Spleen (tissue), 11 donors: ENCODE data around the gene KLF2. TPM values are rescaled to one million over a fixed set of nuclear protein-coding genes. Genes with fewer than 3 reads are reported as not detected.

Experiments used
- DNase-seq: peaks from one replicate; pipeline ENCODE4 v3.0.0-alpha.2; 2020
- H3K27ac ChIP-seq, 8 donors: fragments of 200-600 bp; sonication (generic) in 7 of 8; 1 replicate in 4 of 8; 2 replicates in 4 of 8; pipeline versions ENCODE4 v1.5.0 to v1.8.0; 2016 to 2021; ENCODE audit warnings: inconsistent platforms in 4 of 8, mild to moderate bottlenecking in 4 of 8, moderate library complexity in 1 of 8
- H3K27me3 ChIP-seq, 7 donors: fragments of 200-600 bp; sonication (generic) in 6 of 7; replicated peaks in 1 of 7; 1 replicate in 4 of 7; 2 replicates in 3 of 7; pipeline versions ENCODE4 v1.5.0 to v1.8.0; 2016 to 2021; ENCODE audit warnings: inconsistent platforms in 3 of 7, mild to moderate bottlenecking in 1 of 7
- H3K36me3 ChIP-seq, 6 donors: fragments of 200-600 bp; sonication (generic) in 5 of 6; 1 replicate in 4 of 6; 2 replicates in 2 of 6; pipeline versions ENCODE4 v1.5.0 to v1.8.0; 2016 to 2021; ENCODE audit warnings: inconsistent platforms in 2 of 6
- H3K4me1 ChIP-seq, 6 donors: fragments of 200-600 bp; sonication (generic) in 5 of 6; 1 replicate in 3 of 6; 2 replicates in 3 of 6; pipeline versions ENCODE4 v1.5.0 to v1.8.0; 2016 to 2021; ENCODE audit warnings: inconsistent platforms in 3 of 6
- H3K4me3 ChIP-seq, 8 donors: fragments of 200-600 bp; sonication (generic) in 7 of 8; 1 replicate in 4 of 8; 2 replicates in 4 of 8; pipeline versions ENCODE4 v1.5.0 to v1.8.0; 2016 to 2021; ENCODE audit warnings: inconsistent platforms in 4 of 8, mild to moderate bottlenecking in 4 of 8, moderate library complexity in 2 of 8
- H3K9me3 ChIP-seq, 8 donors: fragments of 200-600 bp; sonication (generic) in 7 of 8; 1 replicate in 4 of 8; 2 replicates in 4 of 8; pipeline versions ENCODE4 v1.5.0 to v1.8.0; 2016 to 2021; ENCODE audit warnings: inconsistent platforms in 4 of 8
- CTCF ChIP-seq, 11 experiments: fragments of 200-600 bp in 7 of 11; fragments of 450-650 bp in 4 of 11; sonication (generic) in 4 of 11; IDR thresholded peaks in 8 of 11; conservative IDR thresholded peaks in 3 of 11; 1 replicate in 7 of 11; 2 replicates in 4 of 11; pipeline versions ENCODE4 v1.4.0 to v1.8.0; 2016 to 2021; ENCODE audit warnings: antibody characterized with exemption in 11 of 11, inconsistent platforms in 4 of 11, mild to moderate bottlenecking in 1 of 11
- POLR2A ChIP-seq, 3 donors: fragments of 450-650 bp; IDR thresholded peaks; one replicate each; pipeline ENCODE4 v1.5.1; 2017; ENCODE audit warnings: antibody characterized with exemption in 3 of 3, mild to moderate bottlenecking in 1 of 3
- POLR2AphosphoS5 ChIP-seq, 3 donors: sonication (generic); formaldehyde crosslinking; IDR thresholded peaks; one replicate each; pipeline ENCODE4 v1.5.1; 2017; ENCODE audit warnings: antibody characterized with exemption in 3 of 3
- WGBS, 5 donors: extraction: QIAGEN DNeasy Blood & Tissue Kit in 3 of 5; methylation state at CpG; one replicate each; pipeline versions ENCODE4 v1.1.5 to v1.1.7; 2013 to 2018; 5-methylcytosine and 5-hydroxymethylcytosine counted together
- intact Hi-C: fragments of 100-400 bp; cut with DNase I; formaldehyde crosslinking; loops from one replicate; pipeline ENCODE4 v1.15.0; 2023; ENCODE audit warnings: low total_unique reads
- polyA plus RNA-seq, 3 donors: library from polyadenylated mRNA; stranded (reverse); fragments of 200-250 nt; gene quantifications; one replicate each; pipeline ENCODE4 v1.2.1, GENCODE V29; 2013
- total RNA-seq, 7 donors: library from RNA; depleted of rRNA in 3 of 7; stranded (reverse); fragments of >200 nt in 3 of 7; fragmentation: NEBNext Ultra II Directional in 4 of 7; extraction: Animal tissue kit (Norgen Biotek cat#: 25700) in 4 of 7; gene quantifications; one replicate each; pipeline versions ENCODE4 v1.1.0 to v1.2.1, GENCODE V29; 2016 to 2021
- donor health status: healthy with polysubstance abuse.
- donor health status: DM: no; HTN: no; CAD: no; lungs with moderate emphysema.
- donor health status: DM: no; HTN: no; CAD: no.
- donor health status: Bipolar disorder and iron deficiency.
- donor health status: healthy.
- donor health status: DM: no; HTN: no; CAD: no.
- donor health status: DM: yes; HTN: yes; CAD: no.

KLF2 gene
- total and polyA plus RNA-seq, 10 donors, result 9.7 to 179 (median 105) TPM

DNA sequence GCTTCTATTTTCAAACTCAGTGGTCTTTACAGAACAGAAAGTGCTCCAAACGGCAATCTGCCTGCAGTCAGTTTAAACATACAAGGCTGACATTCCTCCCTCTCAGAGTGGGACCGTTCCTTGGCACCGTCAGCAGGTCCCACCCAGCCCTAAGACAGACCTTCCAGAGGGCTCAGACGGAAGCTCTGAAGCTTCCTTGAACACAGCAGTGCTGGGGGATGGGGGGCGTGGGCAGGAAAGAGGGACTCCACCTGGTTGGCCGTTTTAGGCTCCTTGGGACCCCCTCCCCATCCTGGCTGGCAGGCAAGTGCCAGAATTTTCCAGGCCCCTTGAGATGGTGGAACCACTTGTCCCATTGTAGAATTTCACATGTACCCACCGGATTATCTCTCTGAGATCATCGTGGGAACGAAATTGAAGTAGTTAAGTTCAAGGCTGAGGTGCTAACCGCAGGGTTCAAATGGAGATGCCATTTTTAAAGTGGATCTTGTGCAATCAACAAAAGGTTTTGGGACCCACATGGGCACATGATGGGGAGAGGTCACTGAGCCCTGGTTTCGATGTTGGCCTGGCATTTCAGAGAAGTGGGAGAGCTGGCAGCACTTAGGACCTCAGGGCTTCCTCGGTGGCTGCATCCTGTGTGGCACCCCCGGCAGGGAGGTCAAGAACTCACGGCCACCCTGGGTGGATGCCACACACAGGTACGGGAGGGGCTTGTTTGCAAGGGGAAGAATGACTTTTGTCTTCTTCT, 46.2 kb downstream of the KLF2 start:
- peaks cover 80 to 100% (median 99%) of the 10 kb centered on the region in 6 donors for H3K4me1 ChIP-seq
- WGBS, 5 donors, result 37 to 47% (median 39%) methylated on average over 14 to 15 of the region's 15 CpGs
- H3K27ac ChIP-seq, result peak overlapping the region; percentile 69 to 96 (median 90)
- TF ChIP-seq POLR2A (IDR thresholded peaks at IDR 0.05), result no peak
- TF ChIP-seq POLR2AphosphoS5 (IDR thresholded peaks at IDR 0.05), result no peak
- no peak for TF ChIP-seq CTCF (IDR thresholded peaks at IDR 0.05 in 8 of 11, conservative IDR thresholded peaks at IDR 0.05 in 3 of 11)
- peak; percentile 88 for DNase-seq
- intact Hi-C loops, result loop anchor here (5.0 kb wide), 1 partner anchor 44 kb away; no protein-coding TSS in a partner anchor
- H3K36me3 ChIP-seq, result peaks cover 0 to 24% (median 6%) of the 10 kb centered on the region in 6 donors
- H3K4me3 ChIP-seq, result peak overlapping the region in 3 of 8 donors; percentile 1 to 48 (median 16)
- peaks cover 0 to 34% (median 0%) of the 10 kb centered on the region in 7 donors for H3K27me3 ChIP-seq
- no peaks in the 10 kb centered on the region for H3K9me3 ChIP-seq

DNA sequence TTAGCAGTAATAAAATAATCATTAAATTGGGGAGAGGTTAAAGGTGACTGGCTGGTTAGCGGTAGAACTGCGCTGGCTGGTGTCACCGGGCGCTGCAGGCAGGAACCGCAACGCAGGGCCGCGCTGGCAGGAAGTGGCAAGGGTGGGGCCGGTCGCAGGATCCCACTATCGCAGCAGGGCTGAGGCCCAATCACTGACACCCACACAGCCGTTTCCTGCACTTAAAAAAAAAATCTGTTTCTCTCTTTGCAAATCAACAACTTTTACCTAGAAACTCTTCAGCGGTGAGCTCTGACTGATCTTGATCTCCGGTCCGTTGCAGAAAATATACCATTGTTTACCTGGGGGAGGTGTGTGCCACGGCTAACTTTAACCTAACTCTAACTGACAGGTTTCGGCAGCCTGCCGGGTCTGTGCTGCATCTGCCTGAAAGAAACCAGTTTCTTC, 46.9 kb downstream of the KLF2 start:
- WGBS, 5 donors, result 7 to 10% (median 9%) methylated on average over 18 of the region's 18 CpGs
- Histone ChIP-seq H3K4me3 (peak overlapping the region in 5 of 8 donors; percentile 1 to 48 (median 6)), H3K27me3 (peaks cover 0 to 31% (median 0%) of the 10 kb centered on the region in 7 donors), H3K27ac (peak overlapping the region; percentile 69 to 96 (median 90)), H3K9me3 (no peaks in the 10 kb centered on the region), H3K4me1 (peaks cover 80 to 100% (median 99%) of the 10 kb centered on the region in 6 donors), H3K36me3 (peaks cover 0 to 32% (median 11%) of the 10 kb centered on the region in 6 donors)
- peak; percentile 98 for DNase-seq
- intact Hi-C loops, result loop anchor here (5.0 kb wide), 1 partner anchor 44 kb away; no protein-coding TSS in a partner anchor
- peak in 1 of 3 donors; percentile 59 for TF ChIP-seq POLR2A (IDR thresholded peaks at IDR 0.05)
- peak; percentile 95 to 97 (median 96) for TF ChIP-seq POLR2AphosphoS5 (IDR thresholded peaks at IDR 0.05)
- TF ChIP-seq CTCF (IDR thresholded peaks at IDR 0.05 in 8 of 11, conservative IDR thresholded peaks at IDR 0.05 in 3 of 11), result peak in 4 of 11 experiments; percentile 14 to 36 (median 28)

GRCh38 chr19:16372065-16372915, 47.7 kb downstream of the KLF2 start:
- no peak for TF ChIP-seq CTCF (IDR thresholded peaks at IDR 0.05 in 8 of 11, conservative IDR thresholded peaks at IDR 0.05 in 3 of 11)
- TF ChIP-seq POLR2AphosphoS5 (IDR thresholded peaks at IDR 0.05), result peak in 1 of 3 donors; percentile 20
- no peak for TF ChIP-seq POLR2A (IDR thresholded peaks at IDR 0.05)
- DNase-seq, result peak; percentile 80
- intact Hi-C loops, result loop anchor here (5.0 kb wide), 1 partner anchor 45 kb away; no protein-coding TSS in a partner anchor
- Histone ChIP-seq H3K4me1 (peaks cover 80 to 100% (median 98%) of the 10 kb centered on the region in 6 donors), H3K27ac (peak overlapping the region; percentile 69 to 96 (median 90)), H3K9me3 (no peaks in the 10 kb centered on the region), H3K4me3 (peak overlapping the region in 5 of 8 donors; percentile 1 to 48 (median 6)), H3K27me3 (peaks cover 0 to 26% (median 0%) of the 10 kb centered on the region in 7 donors), H3K36me3 (peaks cover 0 to 39% (median 17%) of the 10 kb centered on the region in 6 donors)
- 57 to 70% (median 62%) methylated on average over 17 of the region's 17 CpGs for WGBS, 5 donors
